AG09309 (cell line): Measurements from ENCODE around the gene ACAP2.

Experiments
- DNase-seq: peaks from one replicate; pipeline ENCODE4 v3.0.0-alpha.2; 2010; ENCODE audit warnings: low read depth
- H3K4me3 ChIP-seq: 2 replicates; pipeline ENCODE4 v1.5.1; 2011; ENCODE audit warnings: mild to moderate bottlenecking, low read depth, low read length, moderate library complexity; ENCODE audit not compliant: control insufficient read depth
- TF ChIP-seq, protein P1 (sequence below): IDR thresholded peaks from 2 replicates; pipeline ENCODE4 v1.5.1; 2011; ENCODE audit warnings: mild to moderate bottlenecking, low read depth, low read length, inconsistent platforms; ENCODE audit not compliant: insufficient read depth, control insufficient read depth; ENCODE audit errors: missing control alignments

Gene ACAP2

DNA sequence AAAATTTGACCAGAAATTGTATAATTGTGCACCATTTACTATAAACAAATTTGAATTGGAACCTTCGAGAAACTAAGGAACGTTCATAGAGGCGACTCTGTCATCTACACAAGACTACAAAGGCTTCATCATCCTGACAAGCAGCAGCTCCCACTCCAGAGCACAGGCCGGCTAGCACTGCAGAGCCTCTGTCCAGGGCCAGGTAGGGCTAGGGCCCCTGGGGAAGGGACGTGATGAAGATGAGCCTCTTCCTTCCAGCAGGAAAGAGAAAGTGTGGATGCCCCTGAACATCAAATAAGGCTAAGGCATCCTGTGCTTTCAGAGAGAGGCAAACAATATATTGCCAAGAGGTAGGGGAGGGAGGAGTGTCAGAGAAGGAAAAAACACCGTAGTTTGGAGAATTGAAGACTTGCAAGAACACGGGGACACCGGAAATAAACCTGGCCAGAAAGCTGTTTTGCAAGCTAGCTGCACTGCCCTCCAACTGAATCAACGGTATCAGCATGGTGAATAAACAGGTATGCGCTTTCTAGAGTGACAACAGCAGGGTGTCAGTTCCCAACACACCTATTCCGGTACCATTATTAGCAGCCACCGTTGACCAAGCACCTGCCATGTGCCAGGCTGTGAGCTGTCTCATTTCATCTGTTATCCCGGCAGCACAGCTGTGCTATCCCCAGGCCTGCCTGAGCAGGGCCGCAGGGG is 184.2 kb downstream of the ACAP2 start:
- TF ChIP-seq, protein P1, sequence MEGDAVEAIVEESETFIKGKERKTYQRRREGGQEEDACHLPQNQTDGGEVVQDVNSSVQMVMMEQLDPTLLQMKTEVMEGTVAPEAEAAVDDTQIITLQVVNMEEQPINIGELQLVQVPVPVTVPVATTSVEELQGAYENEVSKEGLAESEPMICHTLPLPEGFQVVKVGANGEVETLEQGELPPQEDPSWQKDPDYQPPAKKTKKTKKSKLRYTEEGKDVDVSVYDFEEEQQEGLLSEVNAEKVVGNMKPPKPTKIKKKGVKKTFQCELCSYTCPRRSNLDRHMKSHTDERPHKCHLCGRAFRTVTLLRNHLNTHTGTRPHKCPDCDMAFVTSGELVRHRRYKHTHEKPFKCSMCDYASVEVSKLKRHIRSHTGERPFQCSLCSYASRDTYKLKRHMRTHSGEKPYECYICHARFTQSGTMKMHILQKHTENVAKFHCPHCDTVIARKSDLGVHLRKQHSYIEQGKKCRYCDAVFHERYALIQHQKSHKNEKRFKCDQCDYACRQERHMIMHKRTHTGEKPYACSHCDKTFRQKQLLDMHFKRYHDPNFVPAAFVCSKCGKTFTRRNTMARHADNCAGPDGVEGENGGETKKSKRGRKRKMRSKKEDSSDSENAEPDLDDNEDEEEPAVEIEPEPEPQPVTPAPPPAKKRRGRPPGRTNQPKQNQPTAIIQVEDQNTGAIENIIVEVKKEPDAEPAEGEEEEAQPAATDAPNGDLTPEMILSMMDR, result no peak
- no peak for DNase-seq
- no peak overlapping the region for H3K4me3 ChIP-seq

DNA sequence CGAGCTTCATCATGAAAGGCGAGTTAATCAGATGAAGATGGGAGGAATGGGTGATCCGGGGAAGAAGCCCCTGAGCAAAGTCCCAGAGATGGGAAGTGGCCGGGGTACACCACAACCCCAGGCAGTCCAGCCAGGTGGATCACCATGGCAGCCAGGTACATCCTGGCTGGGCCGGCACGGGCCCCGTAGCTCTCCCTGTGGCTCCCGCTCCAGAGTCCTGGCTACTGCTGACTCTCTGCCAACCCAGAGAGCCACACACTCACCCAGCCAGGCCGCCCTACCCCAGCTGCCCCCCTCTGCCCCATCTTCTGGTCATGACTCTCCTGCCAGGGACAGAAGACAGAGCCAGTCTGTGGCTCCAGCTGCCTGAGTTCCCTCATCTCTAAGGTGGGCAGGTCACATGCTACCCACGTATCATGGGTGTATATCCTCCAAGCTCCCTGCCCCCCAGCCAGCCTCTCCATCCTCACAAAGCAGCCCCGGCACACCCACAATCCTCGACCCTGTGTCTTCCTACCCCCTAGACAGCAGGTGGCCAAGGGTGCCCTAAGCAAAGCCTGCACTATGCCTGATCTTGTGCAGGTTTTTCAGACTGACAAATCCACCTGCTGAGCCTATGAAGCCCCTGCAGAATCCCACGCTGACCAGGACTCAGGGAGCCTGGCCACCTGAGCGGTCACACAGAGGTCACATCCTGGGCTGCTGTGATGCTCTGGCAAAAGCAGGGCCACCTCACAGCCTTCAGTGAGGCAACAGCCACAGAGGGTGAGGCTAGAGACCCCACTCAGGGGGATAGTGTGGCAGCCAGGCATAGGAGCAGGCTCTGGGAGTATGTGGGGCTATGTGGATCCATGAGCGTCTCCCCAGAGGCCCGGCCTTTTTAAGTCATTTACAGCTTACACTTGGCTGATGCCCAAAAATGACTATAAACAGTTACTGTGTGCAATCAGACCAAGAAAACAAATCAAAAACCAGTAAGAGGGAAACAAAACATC is 185.1 kb downstream of the ACAP2 start:
- DNase-seq, result no peak
- TF ChIP-seq, protein P1, result no peak
- H3K4me3 ChIP-seq, result no peak overlapping the region

DNA sequence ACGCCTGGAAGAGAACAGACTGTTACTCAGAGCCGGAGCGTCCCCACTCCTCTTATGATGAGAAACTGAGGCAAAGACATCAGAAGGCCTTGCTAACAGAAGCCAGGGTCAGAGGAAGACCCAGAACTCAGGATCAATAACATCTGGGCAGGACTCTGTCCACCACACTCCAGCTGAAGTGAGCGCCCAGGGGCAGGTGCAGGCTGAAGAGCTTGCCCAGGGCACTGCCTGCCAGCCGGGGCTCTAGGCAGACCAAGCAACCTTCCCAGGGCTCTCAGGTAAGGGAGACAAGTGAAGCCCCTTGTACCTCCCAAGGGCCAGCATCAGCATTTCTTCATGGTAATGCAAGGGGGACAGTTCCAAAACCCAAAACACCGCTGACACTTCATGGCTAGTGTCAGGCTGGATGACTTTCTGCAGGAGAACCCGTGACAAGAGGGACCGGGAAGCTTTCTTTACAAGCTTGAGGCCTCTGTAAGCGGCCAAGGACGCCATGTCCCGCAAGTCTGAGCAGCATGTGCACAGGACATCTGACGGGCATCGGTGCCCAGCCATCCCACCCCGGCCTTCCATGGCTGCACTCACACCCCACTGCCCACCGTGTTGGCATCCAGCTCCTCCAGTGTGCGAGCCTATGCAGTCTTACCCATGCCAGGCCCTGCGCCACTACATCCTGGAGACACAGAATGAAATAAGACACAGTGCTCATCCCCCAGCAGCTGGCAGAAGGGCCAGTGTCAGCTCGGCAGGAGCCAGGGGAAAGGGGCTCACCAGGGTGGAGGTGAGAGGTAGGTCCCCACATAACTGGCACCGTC is 186.0 kb downstream of the ACAP2 start:
- no peak for DNase-seq
- TF ChIP-seq, protein P1, result no peak
- no peak overlapping the region for H3K4me3 ChIP-seq

DNA sequence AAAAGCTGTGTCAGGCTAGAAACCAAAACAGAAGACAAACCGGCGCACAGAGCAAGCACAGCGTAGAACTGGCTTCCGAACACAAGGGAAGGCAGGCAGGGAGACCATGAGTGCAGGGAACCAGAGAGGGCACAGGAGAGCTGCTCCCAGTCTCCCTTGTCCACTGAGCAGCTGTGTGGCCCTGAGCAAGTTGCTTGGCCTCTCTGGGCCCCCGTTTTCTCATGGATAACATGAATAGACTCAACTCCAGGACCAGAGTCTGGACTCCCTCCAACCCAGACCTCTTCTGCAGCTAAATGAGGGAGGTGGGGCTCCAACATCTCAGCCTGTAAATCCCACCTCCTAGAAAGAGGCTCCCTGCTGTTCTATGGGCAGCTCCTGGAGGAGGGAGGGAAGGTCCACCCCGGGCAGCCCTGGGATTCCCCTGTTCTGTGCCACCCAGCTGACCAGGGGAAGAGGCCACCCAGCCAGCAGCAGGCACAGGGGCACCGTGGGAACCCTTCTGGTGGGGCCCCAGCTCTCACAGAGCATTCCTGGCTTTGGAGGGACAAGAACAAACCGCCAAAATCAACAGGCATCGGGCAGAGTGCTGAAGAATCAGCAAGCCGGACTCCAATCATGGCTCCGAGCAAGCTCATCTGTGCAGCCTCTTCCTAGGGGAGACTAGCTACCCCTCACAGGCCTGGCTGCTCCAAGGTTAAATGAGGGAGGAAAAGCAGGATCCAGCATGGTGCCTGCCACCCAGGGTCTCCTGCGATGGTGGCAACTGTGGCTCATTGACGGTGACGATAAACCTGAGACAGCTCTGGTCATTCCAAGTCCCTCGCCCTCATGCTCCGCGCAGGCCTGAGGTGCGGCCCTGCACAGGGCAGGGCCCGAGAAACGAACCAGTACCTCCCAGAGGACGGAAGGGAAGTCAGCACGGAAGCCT is 187.0 kb downstream of the ACAP2 start:
- DNase-seq, result no peak
- no peak overlapping the region for H3K4me3 ChIP-seq
- TF ChIP-seq, protein P1, result no peak

DNA sequence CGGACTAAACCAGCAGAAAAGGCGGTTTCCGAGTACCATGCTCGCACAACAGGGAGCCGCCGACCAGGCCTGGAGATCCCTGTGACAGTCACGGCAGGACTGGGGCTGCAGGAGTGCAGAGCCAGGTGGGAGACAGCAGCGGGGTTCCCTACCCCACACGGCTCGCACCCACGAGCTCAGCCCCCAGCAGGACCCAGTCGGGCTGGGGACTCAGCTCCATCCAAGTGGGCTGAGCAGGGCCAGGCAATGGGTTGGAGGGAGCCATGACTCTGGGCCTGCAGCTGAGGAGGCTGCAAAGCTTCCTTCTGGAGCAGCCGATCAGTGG is 187.7 kb downstream of the ACAP2 start:
- no peak for DNase-seq
- H3K4me3 ChIP-seq, result no peak overlapping the region
- TF ChIP-seq, protein P1, result no peak
